Stimulated activated CD4-positive, alpha-beta T cell treated with anti-CD3 and anti-CD28 coated beads, Interleukin-2, amount 100 ng/mL, for 48 hours (primary cell): Measurements from ENCODE around the gene CERS4.
A peak's percentile ranks its signal among the peaks of the same experiment; 100 is the strongest.
"Not testable (repeated sequence)": the region's sequence is repeated elsewhere in the genome, so short reads cannot be mapped to it uniquely, and the experiment has no call there.

Source experiments
- DNase-seq, 2 donors: peaks; one replicate each; pipeline ENCODE4 v3.0.0-alpha.2; 2020

Gene CERS4

GRCh38 chr19:8269724-8270123 lies 60.6 kb downstream of the CERS4 start:
- no peak for DNase-seq

- not testable (repeated sequence) for DNase-seq
Measured at GRCh38 chr19:8276508-8276907, 67.3 kb downstream of the CERS4 start.

GRCh38 chr19:8291337-8291736 lies 82.2 kb downstream of the CERS4 start:
- DNase-seq = not testable (repeated sequence)

- DNase-seq = no peak
Measured at GRCh38 chr19:8302357-8302691, 93.2 kb downstream of the CERS4 start.

GRCh38 chr19:8302734-8303133 lies 93.6 kb downstream of the CERS4 start:
- no peak for DNase-seq

- peak in 1 of 2 donors; percentile 33 for DNase-seq
Measured at GRCh38 chr19:8304841-8305621, 95.9 kb downstream of the CERS4 start.

GRCh38 chr19:8305798-8306197 lies 96.6 kb downstream of the CERS4 start:
- no peak for DNase-seq

- DNase-seq = no peak
Measured at GRCh38 chr19:8306235-8307054, 97.3 kb downstream of the CERS4 start.

- no peak for DNase-seq
Measured at GRCh38 chr19:8307400-8307964, 98.3 kb downstream of the CERS4 start.

- peak; percentile 82 to 84 for DNase-seq
Measured at GRCh38 chr19:8307965-8308866, 99.0 kb downstream of the CERS4 start, which contains the start of gene CD320. Gene CD320 (minus strand): TSS chr19:8308358. CDS start chr19:8308290, 68 bp downstream.

- DNase-seq = no peak
Measured at GRCh38 chr19:8308891-8309291, 99.7 kb downstream of the CERS4 start.

- DNase-seq = no peak
Measured at GRCh38 chr19:8310342-8311055, 101.3 kb downstream of the CERS4 start.

GRCh38 chr19:8311461-8312260 lies 102.5 kb downstream of the CERS4 start:
- DNase-seq = no peak
